GM19035 (cell line): ENCODE measurements around the gene OSCP1.

Experiments used
- ATAC-seq: cut with Tn5 transposase; IDR thresholded peaks from one replicate; pipeline ENCODE4 v1.9.1; 2021; ENCODE audit not compliant: unreplicated experiment

OSCP1 gene

DNA sequence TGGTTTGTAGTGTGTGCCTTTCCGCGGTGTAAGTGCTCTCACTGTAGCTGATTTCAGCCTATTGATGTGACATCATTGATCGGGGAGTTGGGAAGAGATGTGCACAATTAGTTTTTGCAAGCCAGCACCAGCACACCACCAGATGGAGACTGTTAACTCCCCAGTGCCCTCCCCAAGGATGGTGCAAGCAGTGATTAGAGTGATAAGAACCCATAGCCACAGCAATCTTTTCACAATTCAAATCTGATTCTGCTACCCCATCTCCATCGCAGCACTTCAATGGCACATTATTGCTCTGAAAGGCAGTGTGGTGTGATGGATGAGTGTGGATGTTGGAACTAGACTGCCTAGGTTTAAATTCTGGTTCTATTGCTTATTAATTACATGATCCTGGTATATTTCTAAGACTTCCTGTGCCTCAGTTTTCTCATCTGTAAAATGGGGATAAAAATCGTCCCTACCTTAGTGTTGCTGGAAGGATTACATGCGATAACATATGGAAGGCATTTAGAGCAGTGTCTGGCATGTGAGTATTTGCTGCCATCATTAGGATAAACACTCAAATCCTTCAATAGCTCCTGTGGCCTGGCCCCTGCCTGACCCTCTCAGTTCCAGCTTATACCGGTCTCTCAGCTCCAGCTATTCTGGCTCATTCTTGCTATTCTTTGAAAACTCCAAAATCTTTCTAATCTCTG, 25.8 kb upstream of the OSCP1 start:
- no peak for ATAC-seq

DNA sequence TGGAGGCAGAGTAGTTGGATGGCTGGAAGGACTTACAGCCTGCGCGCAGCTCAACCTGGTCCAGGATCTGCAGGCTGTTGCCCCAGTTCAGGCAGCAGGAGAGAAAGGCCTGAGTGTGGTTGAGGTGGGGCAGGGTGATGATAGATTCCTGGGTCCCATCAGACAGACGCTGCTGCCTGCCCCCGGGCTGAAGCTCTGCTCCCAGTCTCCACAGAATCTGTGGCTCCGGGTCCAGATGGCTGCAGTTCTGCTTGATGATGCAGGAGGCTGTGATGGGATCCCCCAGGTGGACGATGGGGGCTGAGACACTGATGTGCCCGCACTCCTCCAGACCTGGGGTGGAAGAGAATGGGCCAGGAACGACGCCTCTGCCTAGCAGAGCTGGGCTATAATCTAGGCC, 25.1 kb upstream of the OSCP1 start:
- ATAC-seq: no peak

DNA sequence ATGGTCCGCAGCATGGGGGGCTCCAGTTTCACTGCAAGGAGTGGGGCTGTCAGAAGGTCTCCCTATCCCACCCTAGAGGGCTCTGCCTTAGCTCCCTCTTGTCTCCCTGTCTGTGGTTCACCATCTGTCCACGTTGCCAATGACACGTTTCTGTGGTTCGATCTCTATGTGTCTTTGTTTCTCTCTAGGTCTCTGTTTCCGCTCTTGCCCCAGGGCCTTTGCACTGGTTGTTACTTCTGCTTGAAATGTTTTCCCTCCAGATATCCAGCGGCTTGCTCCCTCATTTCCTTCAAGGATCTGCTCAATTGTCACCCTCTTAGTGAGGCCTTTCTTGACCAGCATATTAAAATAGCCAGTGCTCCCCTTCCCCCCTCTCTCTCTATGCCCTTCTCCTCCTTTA, 22.4 kb upstream of the OSCP1 start:
- ATAC-seq: no peak

DNA sequence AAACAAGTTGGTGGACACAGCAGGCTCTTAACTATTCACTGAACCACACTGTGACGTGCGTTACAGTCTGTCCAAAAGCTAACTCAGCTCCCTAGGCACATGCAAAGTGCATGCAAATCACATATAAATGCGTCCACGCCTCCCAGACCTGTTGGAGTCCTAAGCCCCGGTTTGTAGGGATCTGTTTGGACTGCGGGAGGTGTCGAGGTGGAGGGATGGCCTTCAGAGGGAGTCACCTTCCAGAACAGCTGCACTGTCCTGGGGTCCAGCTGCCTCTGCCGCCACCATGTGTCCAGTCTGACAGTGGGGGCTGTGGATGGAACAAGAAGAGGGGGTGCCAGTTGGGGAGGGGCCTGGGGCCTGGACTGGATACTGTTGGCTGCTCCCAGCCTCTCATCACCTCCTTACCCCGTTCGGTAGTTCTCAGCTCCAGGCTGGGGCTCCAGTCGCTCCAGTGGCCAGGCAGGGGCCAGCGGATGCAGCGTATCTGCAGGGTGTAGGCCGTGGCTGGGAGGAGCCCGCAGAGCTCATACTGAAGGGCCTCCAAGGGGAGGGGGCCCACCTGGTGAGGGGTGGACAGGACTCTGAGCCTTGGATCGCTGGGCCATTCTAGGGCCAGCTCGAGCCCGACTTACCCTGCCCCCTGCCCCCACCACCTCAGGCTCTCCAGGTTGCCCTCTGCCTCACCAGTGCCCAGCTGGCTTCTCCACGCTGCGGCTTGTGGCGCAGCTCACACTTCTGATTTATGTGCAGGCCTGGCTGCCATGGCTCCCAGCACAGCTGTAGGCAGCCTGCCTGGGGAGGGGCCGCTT, 21.8 kb upstream of the OSCP1 start:
- ATAC-seq: no peak

DNA sequence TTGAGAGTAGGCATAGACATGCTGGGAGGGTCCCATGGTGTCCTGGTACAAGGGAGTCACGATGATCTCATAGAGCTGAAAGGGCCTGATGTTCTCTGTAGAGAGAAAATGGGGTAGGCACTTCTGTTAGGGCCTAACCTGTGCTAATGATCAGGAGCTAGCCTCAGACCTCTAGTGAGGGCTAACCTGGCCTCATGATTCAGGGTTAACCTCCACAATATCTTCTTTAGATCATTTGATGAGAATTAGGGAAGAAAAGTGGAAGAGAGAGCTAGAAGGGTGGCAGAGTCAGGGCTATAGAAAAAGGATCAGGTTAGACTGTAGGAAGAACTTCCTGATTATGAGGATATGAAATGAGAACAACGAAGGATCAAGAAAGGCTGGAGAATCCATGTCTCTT, 18.9 kb upstream of the OSCP1 start:
- ATAC-seq: no peak

DNA sequence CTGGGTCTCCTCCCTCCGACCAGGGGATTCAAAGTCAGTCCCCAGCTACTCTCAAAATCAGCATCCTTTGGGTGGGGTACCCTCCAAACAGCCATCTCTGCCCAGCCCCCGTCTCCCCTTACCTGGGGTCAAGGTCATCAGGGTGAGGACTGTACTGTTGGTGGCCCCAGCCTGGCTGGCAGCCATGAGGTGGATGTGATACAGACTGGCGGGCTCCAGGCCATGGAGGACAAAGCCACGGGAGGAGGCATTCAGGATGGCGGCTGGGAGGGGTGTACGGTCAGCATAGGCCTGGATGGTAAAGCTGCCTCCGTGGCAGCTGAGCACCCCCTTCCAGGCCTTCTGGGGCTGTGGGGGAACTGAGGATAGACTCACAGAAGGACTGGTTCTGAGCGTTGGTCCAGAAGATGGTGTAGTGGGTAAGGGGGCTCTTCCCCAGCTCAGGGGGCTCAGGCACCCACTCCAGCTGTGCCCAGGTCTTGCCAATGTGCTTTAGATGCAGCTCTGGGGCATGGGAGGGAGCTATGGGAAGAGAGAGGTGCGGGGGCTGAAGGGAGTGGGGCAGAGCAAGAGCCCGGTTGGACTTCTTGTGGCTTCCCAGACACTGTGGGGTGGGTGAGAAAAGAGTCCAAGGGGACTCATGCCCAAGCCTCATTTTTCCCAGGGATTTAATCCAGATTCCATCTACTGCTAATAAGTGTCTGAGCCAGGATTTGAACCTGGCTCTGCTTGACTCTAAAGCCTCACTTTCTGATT, 17.6 kb upstream of the OSCP1 start:
- ATAC-seq: no peak

DNA sequence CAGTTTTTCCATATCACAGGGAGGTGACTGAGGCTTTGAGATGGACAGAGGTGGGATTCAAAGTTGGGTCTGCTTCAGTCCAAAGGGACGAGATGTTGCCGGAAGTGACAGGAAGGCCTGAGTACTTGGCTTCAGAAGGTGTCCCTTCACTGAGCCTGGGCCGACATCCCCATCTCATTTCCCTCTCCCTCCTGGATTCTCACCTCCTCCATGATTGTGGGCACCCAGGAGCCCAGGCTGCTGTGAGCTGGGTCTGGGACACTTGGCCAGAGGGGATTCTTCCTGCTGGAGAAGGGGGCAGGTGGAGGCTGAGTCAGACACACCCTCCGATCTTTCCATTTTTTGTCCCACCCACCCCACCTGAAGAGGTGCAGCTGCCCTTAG, 16.8 kb upstream of the OSCP1 start:
- no peak for ATAC-seq

DNA sequence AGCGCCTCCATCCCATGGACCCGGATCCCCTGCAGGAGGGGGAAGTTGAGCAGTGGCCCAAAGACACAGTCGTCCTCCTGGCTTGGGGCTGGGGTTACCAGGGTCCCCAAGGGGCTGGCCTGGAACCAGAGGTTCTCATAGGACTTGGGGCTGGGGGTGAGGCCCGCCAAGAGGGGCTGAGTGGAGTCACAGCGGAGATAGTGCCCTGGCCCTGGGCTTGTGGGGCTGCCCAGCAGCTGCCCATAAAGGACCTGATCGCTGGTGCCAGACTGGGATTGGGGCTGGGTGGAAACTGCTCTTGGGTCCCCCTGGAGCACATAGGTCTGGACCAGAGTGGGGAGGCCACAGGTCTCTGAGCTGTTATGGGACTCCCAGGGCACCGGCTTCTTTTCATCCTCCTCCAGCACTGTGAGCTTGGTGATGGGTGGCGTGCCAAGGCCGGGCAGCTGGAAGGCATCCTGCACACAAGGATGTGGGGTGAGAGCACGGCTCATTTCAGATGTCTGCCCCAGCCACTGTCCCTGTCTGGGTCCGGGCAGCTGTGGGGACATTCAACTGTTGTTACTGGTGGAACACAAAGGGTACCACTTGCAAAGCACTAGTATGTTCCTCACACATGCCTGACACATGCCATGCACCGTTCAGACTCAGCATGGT, 16.2 kb upstream of the OSCP1 start:
- no peak for ATAC-seq

DNA sequence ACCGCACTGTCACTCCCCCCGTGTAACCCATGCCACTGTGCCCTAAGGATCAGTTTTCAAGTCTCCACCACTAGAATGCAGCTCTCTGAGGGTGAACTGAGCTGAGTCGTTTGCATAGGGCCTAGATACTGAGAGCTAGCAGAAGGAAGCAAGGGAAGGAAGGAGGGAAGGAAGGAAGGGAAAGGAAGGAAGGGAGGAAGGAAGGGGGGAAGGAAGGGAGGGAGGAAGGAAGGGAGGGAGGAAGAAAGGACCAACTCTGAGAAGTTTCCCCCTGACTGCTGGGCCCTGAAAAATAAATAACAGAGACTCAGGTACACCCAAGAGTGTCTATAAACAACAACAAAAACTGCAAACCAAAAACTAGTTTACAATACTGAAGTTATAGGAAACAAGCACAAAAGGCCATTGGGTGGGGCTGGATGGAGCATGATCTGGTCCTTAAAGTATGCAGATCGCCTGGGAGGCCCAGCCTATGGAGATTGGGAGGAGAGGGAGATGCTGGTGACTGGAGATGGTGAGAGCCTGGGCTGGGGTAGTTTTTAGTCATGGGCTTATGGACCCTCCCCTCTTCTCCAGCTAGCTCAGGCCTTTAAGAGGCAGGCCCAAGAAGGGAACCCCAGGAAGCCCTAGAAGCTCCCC, 15.6 kb upstream of the OSCP1 start:
- no peak for ATAC-seq

DNA sequence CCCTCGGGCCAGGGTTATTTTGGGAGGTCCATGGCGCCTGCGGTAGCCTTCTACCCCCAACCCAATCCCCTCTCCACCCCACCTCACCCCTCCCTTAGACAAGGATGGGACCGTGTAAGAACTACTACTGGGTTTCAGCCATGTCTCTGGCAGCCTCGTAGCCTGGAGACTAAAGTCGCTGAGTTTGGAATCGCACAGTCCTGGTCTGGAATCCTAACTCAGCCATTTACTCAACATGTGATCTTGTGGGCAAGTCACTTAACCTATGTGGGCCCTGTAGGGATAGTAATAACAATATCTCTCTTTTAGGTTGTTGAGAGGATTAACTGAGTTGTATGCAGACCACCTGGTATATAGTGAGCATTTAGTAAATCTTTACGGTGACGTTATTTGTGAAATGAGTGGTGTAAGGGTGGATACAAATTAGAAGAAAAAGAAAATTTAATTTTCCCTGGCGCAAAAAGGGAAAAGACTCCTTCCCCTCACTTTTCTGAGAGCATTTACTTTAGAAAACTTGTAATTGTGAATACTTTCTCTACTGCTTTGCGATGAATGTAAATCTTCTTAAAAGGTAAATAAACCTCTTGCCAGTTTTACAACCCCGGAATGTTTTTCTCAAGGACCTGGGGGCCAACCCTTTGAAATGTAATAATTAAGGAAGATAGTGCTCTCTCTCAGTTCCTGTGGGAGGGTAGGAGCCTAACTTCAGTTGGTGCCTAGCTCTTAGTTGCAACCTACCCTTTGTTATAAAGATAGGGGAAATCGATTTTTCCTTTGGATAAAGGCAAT, 14.5 kb upstream of the OSCP1 start:
- no peak for ATAC-seq

DNA sequence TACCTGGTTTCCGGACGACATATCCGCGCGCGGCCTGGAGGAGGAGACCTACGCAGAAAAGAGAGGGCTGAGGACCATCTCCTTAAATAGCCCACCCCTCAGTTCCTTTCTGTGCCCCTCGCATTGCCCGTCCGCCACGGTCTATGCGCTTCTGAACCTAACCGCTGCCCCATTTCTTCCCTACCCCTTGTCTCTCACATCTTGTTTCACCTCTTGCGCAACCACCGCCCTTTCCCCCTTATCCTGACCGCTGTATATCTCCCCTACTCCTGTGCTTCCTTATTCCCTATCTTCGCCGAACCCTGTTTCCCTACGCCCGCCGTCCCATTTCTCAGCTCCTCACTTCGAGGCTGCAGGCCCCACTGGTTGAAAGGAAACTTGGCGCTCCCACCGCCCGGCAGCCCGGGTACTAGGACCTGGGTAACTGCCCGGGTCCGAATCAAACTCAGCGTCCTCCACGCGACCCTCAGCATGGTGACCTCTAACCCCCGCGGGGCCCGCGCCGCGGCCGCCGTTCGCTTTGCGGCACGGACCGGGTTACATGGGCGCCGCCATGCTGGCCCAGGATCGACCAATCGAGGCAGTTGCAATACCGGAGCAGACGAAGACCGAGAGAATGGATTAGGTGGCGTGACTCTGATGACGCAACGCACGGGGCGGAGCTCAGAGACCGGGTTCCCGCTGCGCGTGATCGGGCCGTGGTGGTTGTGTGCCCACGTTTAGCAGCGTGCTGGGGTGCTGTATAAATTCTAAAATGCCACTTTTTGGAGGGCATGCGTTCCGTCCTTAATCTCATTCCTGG, 13.8 kb upstream of the OSCP1 start, which contains the start of gene MRPS15:
Gene MRPS15, minus strand, starts transcription at position 582 of the 802 bp plus-strand sequence. Its CDS starts 109 bp downstream, at position 473.
- peak; percentile 94 for ATAC-seq

DNA sequence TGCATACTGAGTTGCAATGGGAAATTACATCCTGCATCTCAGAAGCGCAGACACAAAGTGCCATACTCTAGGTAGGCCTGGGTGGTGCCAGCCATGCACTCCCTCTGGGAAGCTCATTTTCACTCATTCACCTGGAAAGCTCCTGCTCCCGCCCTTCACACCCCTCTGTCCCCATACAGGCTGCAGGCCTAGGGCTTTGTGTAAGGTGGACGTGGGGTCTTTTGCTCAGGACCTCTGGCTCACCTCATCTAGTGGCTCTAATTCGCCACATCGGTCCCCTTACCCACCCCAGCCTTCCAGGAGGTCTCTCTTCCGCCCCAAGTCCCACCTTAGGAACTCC, 13.2 kb upstream of the OSCP1 start:
- ATAC-seq: no peak

DNA sequence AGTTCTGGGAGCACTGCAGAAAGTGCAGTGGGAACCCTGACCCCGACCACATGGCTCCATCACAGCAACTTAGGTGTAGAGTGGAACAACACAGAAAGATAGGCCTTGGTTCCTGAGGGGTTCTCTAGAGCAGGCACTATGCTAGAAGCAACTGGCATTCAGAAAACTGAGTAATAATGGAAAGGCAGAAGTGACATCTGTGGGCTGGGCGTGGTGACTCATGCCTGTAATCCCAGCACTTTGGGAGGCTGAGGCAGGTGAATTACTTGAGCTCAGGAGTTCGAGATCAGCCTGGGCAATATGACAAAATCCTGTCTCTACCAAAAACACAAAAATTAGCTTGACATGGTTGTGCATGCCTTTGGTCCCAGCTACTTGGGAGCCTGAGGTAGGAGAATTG, 8.7 kb upstream of the OSCP1 start:
- ATAC-seq: no peak

DNA sequence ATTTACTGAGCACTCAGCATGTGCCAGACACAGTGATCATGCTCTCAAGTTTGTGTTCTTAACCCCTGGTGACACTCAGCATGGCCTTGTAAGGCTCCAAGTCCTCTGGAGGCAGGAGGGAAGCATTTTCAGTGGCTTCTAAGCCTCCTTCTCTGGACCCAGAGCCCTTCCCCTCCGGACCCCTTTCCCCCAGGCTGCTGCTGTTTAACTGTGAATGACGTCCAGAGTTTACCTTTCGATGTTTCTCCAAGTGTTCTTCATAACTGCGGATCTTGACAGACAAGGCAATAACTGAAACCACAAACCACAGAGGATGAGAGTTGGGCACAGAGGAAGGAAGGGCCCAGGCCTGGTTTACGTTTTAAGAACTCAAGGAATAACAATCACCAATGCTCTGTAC, 7.4 kb upstream of the OSCP1 start:
- ATAC-seq: no peak

DNA sequence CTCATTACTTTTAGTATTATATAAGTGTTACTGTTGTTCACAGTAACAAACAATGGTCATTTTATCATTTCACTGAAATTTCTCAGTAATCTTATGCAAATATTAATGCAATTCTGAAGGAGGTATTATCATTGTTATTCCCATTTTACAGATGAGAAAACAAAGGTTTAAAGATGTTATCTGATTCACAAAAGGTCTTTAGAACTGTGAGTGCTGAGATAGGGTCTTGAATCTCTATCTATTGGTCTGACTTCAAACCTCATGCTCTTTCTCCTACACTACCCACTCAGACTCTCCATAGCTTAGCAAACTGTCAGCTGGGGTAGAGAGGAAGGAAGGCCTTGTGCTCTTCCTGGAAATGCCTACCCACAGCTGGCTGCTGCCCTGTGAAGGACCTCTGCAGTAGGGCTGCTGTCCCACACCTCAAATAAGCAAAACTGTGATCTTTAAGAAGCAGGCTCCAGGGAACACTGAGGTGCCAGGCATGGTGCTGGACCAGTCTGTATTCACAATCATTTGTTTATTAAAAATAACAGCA, 6.2 kb upstream of the OSCP1 start:
- ATAC-seq: no peak

DNA sequence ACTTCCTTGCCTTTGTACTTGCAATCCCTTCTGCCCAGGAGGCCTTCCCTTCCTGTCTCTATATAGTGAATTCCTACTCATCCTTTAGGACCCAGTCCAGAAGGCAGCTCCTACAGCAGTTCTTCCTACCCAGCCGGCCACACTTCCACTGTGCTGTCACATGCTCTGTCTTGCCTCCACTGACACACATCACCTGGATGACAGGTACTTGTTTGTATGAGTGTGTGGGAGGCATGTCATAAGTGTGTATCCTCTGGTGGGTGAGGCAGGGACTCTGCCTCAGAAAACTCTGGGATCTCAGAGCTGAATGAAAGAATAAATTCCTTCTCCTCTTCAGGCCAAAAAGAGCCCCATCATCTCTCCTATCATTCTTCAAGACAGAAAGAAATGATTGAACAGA, 5.1 kb upstream of the OSCP1 start:
- no peak for ATAC-seq

DNA sequence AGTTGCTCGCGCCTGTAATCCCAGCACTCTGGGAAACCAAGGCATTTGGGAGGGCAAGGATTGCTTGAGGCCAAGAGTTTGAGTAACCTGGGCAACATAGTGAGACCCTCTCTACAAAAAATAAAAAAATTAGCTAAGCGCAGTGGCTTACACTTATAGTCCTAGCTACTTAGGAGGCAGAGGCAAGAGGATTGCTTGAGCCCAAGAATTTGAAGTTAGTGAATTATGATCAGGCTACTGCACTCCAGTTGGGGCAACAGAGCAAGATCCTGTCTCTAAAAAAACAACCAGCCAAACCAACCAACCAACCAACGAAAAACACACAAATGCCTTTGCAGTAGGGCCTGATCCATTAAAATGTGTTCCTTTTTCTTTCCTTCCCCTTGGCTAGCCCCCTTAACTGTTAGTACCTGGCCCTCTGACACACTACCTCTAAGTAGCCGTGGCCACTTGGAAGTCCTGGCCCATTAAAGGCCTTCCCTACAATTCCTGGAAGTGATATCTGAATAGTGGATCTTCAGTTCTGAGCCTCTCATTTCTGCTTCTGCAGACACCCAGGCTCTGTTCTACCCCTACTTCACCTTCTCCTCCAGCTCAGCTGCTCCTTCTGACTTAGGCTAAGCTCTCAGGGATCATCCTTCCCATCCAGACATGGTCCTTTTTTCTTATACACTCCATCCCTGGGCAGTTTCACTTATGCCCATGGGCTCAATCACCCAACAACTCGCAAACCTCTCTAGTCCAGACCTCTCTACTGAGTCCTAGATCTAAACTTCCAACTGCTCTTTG, 3.5 kb upstream of the OSCP1 start:
- no peak for ATAC-seq

DNA sequence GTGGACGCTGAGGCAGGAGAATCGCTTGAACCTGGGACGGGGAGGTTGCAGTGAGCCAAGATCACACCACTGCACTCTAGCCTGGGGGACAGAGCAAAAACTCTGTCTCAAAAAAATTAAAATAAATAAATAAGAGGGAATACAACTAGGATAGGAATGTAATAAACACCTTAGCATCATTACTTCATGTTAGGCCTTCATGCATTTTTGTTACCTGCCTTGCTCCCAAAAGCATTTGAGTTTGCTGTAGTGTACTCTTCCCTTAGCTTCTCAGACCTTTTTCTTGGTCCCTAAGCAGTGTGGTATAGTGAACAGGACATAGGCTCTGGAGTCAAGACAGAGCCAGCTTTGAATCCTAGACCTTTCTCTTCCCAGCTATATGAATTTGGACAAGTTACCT, 2.8 kb upstream of the OSCP1 start:
- ATAC-seq: no peak
